ENCODE data around the gene FNDC3B. TPM values are rescaled to one million over a fixed set of nuclear protein-coding genes. Genes with fewer than 3 reads are reported as not detected.
"Not testable (repeated sequence)": the region's sequence is repeated elsewhere in the genome, so short reads cannot be mapped to it uniquely, and the experiment has no call there.

The FNDC3B gene
- total and polyA plus RNA-seq, 3 donors from 2014 or later: 24.2 to 63.5 (median 57.7) TPM

DNA sequence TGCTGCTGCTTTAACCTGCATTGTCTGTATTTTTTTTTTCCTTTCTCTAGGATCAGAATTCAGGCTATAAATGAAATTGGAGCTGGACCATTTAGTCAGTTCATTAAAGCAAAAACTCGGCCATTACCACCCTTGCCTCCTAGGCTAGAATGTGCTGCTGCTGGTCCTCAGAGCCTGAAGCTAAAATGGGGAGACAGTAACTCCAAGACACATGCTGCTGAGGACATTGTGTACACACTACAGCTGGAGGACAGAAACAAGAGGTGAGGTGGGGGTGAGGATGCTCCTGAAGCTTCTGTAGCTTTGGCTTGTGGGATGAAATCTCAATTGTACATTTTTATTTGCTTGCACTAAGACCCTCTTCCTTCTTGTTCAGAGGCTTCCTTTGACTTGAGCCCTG lies 323.2 kb downstream of the FNDC3B start:
- H3K4me3 ChIP-seq: no peak overlapping the region
- no peaks in the 10 kb centered on the region for H3K4me1 ChIP-seq
- intact Hi-C loops (cut with DNase I; ENCODE audit: low total_unique reads): no loop called here
- no peaks in the 10 kb centered on the region for H3K9me3 ChIP-seq
- no peak overlapping the region for H3K27ac ChIP-seq
- DNase-seq: no peak
- no peaks in the 10 kb centered on the region for H3K27me3 ChIP-seq
- H3K36me3 ChIP-seq (ENCODE audit: low read depth, missing control alignments): no peaks in the 10 kb centered on the region
- TF ChIP-seq CTCF (IDR thresholded peaks at IDR 0.05) (no peak), POLR2A (IDR thresholded peaks at IDR 0.05) (no peak)
- WGBS, 2 donors: 63 to 79% methylated on average over 1 of the region's 1 CpG

DNA sequence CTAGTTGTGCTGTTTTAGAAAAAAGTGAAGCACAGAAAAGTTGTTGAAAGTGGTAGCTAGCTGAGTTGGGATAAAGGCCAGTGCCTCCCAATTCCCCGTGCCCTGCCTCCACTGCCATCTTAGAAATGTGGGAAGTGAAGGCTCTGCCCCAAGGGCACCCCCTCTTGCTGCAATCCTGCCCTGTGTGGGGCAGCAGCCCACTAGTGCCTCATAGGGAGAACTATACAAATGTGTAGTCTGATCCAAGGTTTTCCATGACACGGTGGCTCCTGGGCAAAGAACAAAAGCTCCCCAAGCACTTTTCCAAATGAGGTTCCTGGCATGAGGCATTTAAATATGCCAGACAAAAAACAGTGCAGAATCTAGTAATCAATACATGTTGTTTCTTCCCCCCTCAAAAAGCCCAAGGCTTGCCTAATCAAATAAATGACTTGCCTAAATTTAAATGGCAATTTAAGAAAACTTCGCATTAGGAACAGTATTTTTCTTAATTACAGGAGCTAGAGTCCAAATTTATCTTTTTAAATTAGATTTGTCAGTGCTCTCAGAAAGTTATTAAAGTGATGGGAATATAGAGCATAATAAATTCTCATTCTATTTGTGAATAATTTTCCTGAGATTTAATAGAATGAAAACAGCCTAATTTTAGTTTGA lies 325.1 kb downstream of the FNDC3B start:
- DNase-seq: no peak
- H3K9me3 ChIP-seq: no peaks in the 10 kb centered on the region
- H3K27me3 ChIP-seq: no peaks in the 10 kb centered on the region
- 80 to 90% methylated on average over 3 of the region's 3 CpGs for WGBS, 2 donors
- no peak overlapping the region for H3K4me3 ChIP-seq
- no peaks in the 10 kb centered on the region for H3K4me1 ChIP-seq
- no peaks in the 10 kb centered on the region for H3K36me3 ChIP-seq (ENCODE audit: low read depth, missing control alignments)
- intact Hi-C loops (cut with DNase I; ENCODE audit: low total_unique reads): no loop called here
- no peak overlapping the region for H3K27ac ChIP-seq
- TF ChIP-seq CTCF (IDR thresholded peaks at IDR 0.05) (no peak), POLR2A (IDR thresholded peaks at IDR 0.05) (no peak)

DNA sequence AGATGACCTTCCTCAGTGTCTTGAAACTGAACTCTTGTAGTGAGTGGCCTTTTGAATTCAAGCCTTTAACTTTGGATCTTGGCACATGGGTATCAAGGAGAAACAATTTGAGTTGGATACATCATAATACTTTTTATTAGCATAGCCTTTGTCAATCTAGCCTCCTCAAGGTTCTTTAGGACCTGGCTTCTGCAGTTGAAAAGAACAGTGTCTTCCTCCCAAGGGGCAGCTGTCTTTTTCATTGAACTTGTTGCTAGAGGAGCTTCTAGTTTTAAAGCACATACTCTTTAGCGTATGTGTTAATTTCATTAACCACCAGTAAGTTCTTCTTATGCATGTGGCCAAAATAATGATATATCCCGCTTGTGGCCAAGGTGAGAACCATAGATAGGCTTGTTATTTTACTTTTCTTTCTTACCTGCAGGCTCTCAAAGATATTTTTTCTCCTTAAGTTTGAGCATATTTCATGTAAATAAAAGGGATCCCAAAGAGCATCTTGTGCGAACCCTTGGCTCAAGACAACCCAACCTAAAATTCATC lies 325.7 kb downstream of the FNDC3B start:
- Histone ChIP-seq H3K27ac (no peak overlapping the region), H3K9me3 (no peaks in the 10 kb centered on the region), H3K27me3 (no peaks in the 10 kb centered on the region), H3K4me3 (no peak overlapping the region), H3K36me3 (ENCODE audit: low read depth, missing control alignments) (no peaks in the 10 kb centered on the region), H3K4me1 (no peaks in the 10 kb centered on the region)
- DNase-seq: no peak
- intact Hi-C loops (cut with DNase I; ENCODE audit: low total_unique reads): no loop called here
- 80% methylated on average over 3 of the region's 3 CpGs for WGBS, 2 donors
- TF ChIP-seq CTCF (IDR thresholded peaks at IDR 0.05) (no peak), POLR2A (IDR thresholded peaks at IDR 0.05) (no peak)

GRCh38 chr3:172367205-172368105 lies 328.1 kb downstream of the FNDC3B start:
- H3K4me3 ChIP-seq: no peak overlapping the region
- DNase-seq: no peak
- no peaks in the 10 kb centered on the region for H3K36me3 ChIP-seq (ENCODE audit: low read depth, missing control alignments)
- WGBS, 2 donors: 56 to 60% methylated on average over 9 of the region's 9 CpGs
- H3K9me3 ChIP-seq: no peaks in the 10 kb centered on the region
- no peaks in the 10 kb centered on the region for H3K27me3 ChIP-seq
- no peaks in the 10 kb centered on the region for H3K4me1 ChIP-seq
- intact Hi-C loops (cut with DNase I; ENCODE audit: low total_unique reads): no loop called here
- H3K27ac ChIP-seq: no peak overlapping the region
- TF ChIP-seq POLR2A (IDR thresholded peaks at IDR 0.05) (no peak), CTCF (IDR thresholded peaks at IDR 0.05) (no peak)

GRCh38 chr3:172368556-172368955 lies 329.2 kb downstream of the FNDC3B start:
- H3K4me3 ChIP-seq; H3K4me1 ChIP-seq; H3K9me3 ChIP-seq; H3K27me3 ChIP-seq; DNase-seq; intact Hi-C loops (cut with DNase I; ENCODE audit: low total_unique reads); H3K36me3 ChIP-seq (ENCODE audit: low read depth, missing control alignments): not testable (repeated sequence)
- 91 to 97% methylated on average over 5 of the region's 5 CpGs for WGBS, 2 donors
- H3K27ac ChIP-seq: peak overlapping the region; percentile 11 to 17

All from testis (tissue), 3 donors.